HEK293T (cell line): ENCODE results near the gene BET1L.

Source experiments
- ELF4 ChIP-seq: fragments of 450-650 bp; IDR thresholded peaks from 2 replicates; pipeline ENCODE4 v1.6.1; 2017; ENCODE audit warnings: antibody characterized with exemption
- FOXA1 ChIP-seq: fragments of 450-650 bp; IDR thresholded peaks from 2 replicates; pipeline ENCODE4 v1.6.1; 2016; ENCODE audit warnings: mild to moderate bottlenecking
- FOXK2 ChIP-seq: fragments of 450-650 bp; IDR thresholded peaks from 2 replicates; pipeline ENCODE4 v1.6.1; 2016; ENCODE audit warnings: mild to moderate bottlenecking
- FOXM1 ChIP-seq: fragments of 450-650 bp; IDR thresholded peaks from 2 replicates; pipeline ENCODE4 v1.6.1; 2017; ENCODE audit warnings: mild to moderate bottlenecking, borderline replicate concordance
- HDGF ChIP-seq: fragments of 450-650 bp; IDR thresholded peaks from 2 replicates; pipeline ENCODE4 v1.6.1; 2017; ENCODE audit warnings: antibody characterized with exemption, borderline replicate concordance
- SUZ12 ChIP-seq: fragments of 450-650 bp; IDR thresholded peaks from 2 replicates; pipeline ENCODE4 v1.6.1; 2016; ENCODE audit warnings: mild to moderate bottlenecking
- TARDBP ChIP-seq: fragments of 450-650 bp; IDR thresholded peaks from 2 replicates; pipeline ENCODE4 v1.6.1; 2016
- ZNF384 ChIP-seq: fragments of 450-650 bp; IDR thresholded peaks from 2 replicates; pipeline ENCODE4 v1.6.1; 2016

- TF ChIP-seq FOXM1 (no peak), TARDBP (no peak), ELF4 (no peak), FOXA1 (no peak), FOXK2 (no peak), SUZ12 (no peak), HDGF (no peak), ZNF384 (no peak)
Observed at GRCh38 chr11:223026-223789, 16.0 kb upstream of the BET1L start.
